Transverse colon (tissue), 4 donors: ENCODE data around the gene MAPK12. TPM values are rescaled to one million over a fixed set of nuclear protein-coding genes. Genes with fewer than 3 reads are reported as not detected.

Experiments used
- DNase-seq: peaks from one replicate; pipeline ENCODE4 v3.0.0-alpha.2; 2019
- H3K27ac ChIP-seq, 4 donors: fragments of 200-600 bp; sonication (generic); 2 replicates each; pipeline ENCODE4 v1.5.1; 2016 to 2018; ENCODE audit warnings: inconsistent platforms in 4 of 4
- H3K27me3 ChIP-seq: fragments of 200-600 bp; sonication (generic); 2 replicates; pipeline ENCODE4 v1.5.1; 2017; ENCODE audit warnings: inconsistent platforms
- H3K36me3 ChIP-seq, 4 donors: fragments of 200-600 bp; sonication (generic); 2 replicates each; pipeline ENCODE4 v1.5.1; 2017 to 2019; ENCODE audit warnings: inconsistent platforms in 4 of 4
- H3K4me1 ChIP-seq, 4 donors: fragments of 200-600 bp; sonication (generic); 2 replicates each; pipeline ENCODE4 v1.5.1; 2017 to 2020; ENCODE audit warnings: inconsistent platforms in 4 of 4
- H3K4me3 ChIP-seq, 4 donors: fragments of 200-600 bp; sonication (generic); 1 replicate in 1 of 4; 2 replicates in 3 of 4; pipeline versions ENCODE4 v1.5.1 to v1.6.1; 2017 to 2019; ENCODE audit warnings: inconsistent platforms in 4 of 4
- H3K9me3 ChIP-seq, 2 donors: fragments of 200-600 bp; sonication (generic); 2 replicates each; pipeline ENCODE4 v1.5.1; 2017 to 2019; ENCODE audit warnings: inconsistent platforms in 2 of 2
- CTCF ChIP-seq, 5 experiments: fragments of 200-600 bp in 3 of 5; fragments of 450-650 bp in 2 of 5; sonication (generic) in 3 of 5; IDR thresholded peaks; 1 replicate in 2 of 5; 2 replicates in 3 of 5; pipeline ENCODE4 v1.5.1; 2016 to 2017; ENCODE audit warnings: antibody characterized with exemption in 5 of 5, inconsistent platforms in 3 of 5, mild to moderate bottlenecking in 2 of 5, moderate library complexity in 1 of 5
- EP300 ChIP-seq: sonication (generic); formaldehyde crosslinking; IDR thresholded peaks from one replicate; pipeline ENCODE4 v1.6.1; 2017; ENCODE audit warnings: antibody characterized with exemption, low read depth
- POLR2A ChIP-seq: fragments of 450-650 bp; IDR thresholded peaks from one replicate; pipeline ENCODE4 v1.6.1; 2016; ENCODE audit warnings: antibody characterized with exemption, mild to moderate bottlenecking, moderate library complexity
- POLR2AphosphoS5 ChIP-seq, 3 donors: sonication (generic); formaldehyde crosslinking; IDR thresholded peaks; one replicate each; pipeline ENCODE4 v1.6.1; 2016; ENCODE audit warnings: antibody characterized with exemption in 3 of 3
- WGBS, 2 donors: methylation state at CpG; one replicate each; pipeline ENCODE4 v1.1.5; 2018; ENCODE audit warnings: low coverage in 1 of 2; 5-methylcytosine and 5-hydroxymethylcytosine counted together
- in situ Hi-C, 4 donors: fragments of 200-750 bp; cut with MboI; loops; one replicate each; pipeline versions ENCODE4 v1.15.0 to v1.15.1; 2017; ENCODE audit warnings: low sequenced_read_pairs in 3 of 4, low pct_ligation_motif_present in 1 of 4, low pct_unique_long_range_greater_than_20kb in 1 of 4
- intact Hi-C: fragments of 100-400 bp; cut with DNase I; formaldehyde crosslinking; loops from one replicate; pipeline ENCODE4 v1.15.1; 2023; ENCODE audit warnings: low total_unique reads
- total RNA-seq, 4 donors: library from RNA; depleted of rRNA; stranded (reverse); fragments of >200 nt; gene quantifications; one replicate each; pipeline ENCODE4 v1.1.0, GENCODE V29; 2016

Gene MAPK12
- total RNA-seq, 4 donors from 2014 or later, result 1.1 to 9.4 (median 3.3) TPM

- DNase-seq, result no peak
- intact Hi-C loops (no loop called here), in situ Hi-C loops (loop anchor here in 1 of 4 donors (10.0 kb wide), 1 partner anchor 228 kb away; no protein-coding TSS in a partner anchor)
- peaks cover 21 to 54% (median 48%) of the 10 kb centered on the region in 4 donors for H3K4me1 ChIP-seq
- no peak overlapping the region for H3K27ac ChIP-seq
- H3K27me3 ChIP-seq, result peaks cover 71% of the 10 kb centered on the region
- TF ChIP-seq POLR2AphosphoS5 (IDR thresholded peaks at IDR 0.05), result no peak
- no peak for TF ChIP-seq CTCF (IDR thresholded peaks at IDR 0.05)
- TF ChIP-seq EP300, result no peak
- TF ChIP-seq POLR2A, result no peak
- 85% methylated on average over 36 of the region's 37 CpGs; no CpG with 5 or more reads in 1 of the 2 donors for WGBS, 2 donors
- no peaks in the 10 kb centered on the region for H3K36me3 ChIP-seq
- peak overlapping the region in 1 of 4 donors; percentile 37 for H3K4me3 ChIP-seq
- H3K9me3 ChIP-seq, result no peaks in the 10 kb centered on the region
Measured at GRCh38 chr22:50266994-50267393, 5.5 kb upstream of the MAPK12 start.

- in situ Hi-C loops, result loop anchor here in 1 of 4 donors (10.0 kb wide), 1 partner anchor 230 kb away; no protein-coding TSS in a partner anchor
- intact Hi-C loops, result no loop called here
- Histone ChIP-seq H3K9me3 (no peaks in the 10 kb centered on the region), H3K27me3 (peaks cover 72% of the 10 kb centered on the region), H3K36me3 (no peaks in the 10 kb centered on the region), H3K4me3 (no peak overlapping the region), H3K4me1 (peaks cover 5 to 50% (median 40%) of the 10 kb centered on the region in 4 donors), H3K27ac (no peak overlapping the region)
- WGBS, 2 donors, result 29 to 79% methylated on average over 2 to 14 of the region's 15 CpGs
- no peak for TF ChIP-seq EP300
- TF ChIP-seq POLR2A, result no peak
- TF ChIP-seq POLR2AphosphoS5 (IDR thresholded peaks at IDR 0.05), result no peak
- TF ChIP-seq CTCF (IDR thresholded peaks at IDR 0.05), result no peak
- DNase-seq, result no peak
Measured at GRCh38 chr22:50264946-50265669, 3.6 kb upstream of the MAPK12 start.

- WGBS, 2 donors, result 76% methylated on average over 12 of the region's 15 CpGs; no CpG with 5 or more reads in 1 of the 2 donors
- peaks cover 0 to 42% (median 32%) of the 10 kb centered on the region in 4 donors for H3K4me1 ChIP-seq
- TF ChIP-seq POLR2AphosphoS5 (IDR thresholded peaks at IDR 0.05) (no peak), POLR2A (no peak), EP300 (no peak), CTCF (IDR thresholded peaks at IDR 0.05) (no peak)
- H3K27me3 ChIP-seq, result peaks cover 73% of the 10 kb centered on the region
- H3K36me3 ChIP-seq, result no peaks in the 10 kb centered on the region
- intact Hi-C loops (no loop called here), in situ Hi-C loops (loop anchor here in 1 of 4 donors (10.0 kb wide), 1 partner anchor 231 kb away; no protein-coding TSS in a partner anchor)
- no peaks in the 10 kb centered on the region for H3K9me3 ChIP-seq
- H3K4me3 ChIP-seq, result no peak overlapping the region
- no peak overlapping the region for H3K27ac ChIP-seq
- DNase-seq, result no peak
Measured at GRCh38 chr22:50264104-50264745, 2.7 kb upstream of the MAPK12 start.

GRCh38 chr22:50262973-50263617 lies 1.6 kb upstream of the MAPK12 start:
- Histone ChIP-seq H3K27me3 (peaks cover 72% of the 10 kb centered on the region), H3K36me3 (no peaks in the 10 kb centered on the region), H3K27ac (no peak overlapping the region), H3K4me3 (no peak overlapping the region), H3K9me3 (no peaks in the 10 kb centered on the region), H3K4me1 (peaks cover 0 to 30% (median 22%) of the 10 kb centered on the region in 4 donors)
- TF ChIP-seq EP300, result no peak
- no peak for TF ChIP-seq CTCF (IDR thresholded peaks at IDR 0.05)
- TF ChIP-seq POLR2AphosphoS5 (IDR thresholded peaks at IDR 0.05), result no peak
- TF ChIP-seq POLR2A, result no peak
- intact Hi-C loops (no loop called here), in situ Hi-C loops (loop anchor here in 1 of 4 donors (10.0 kb wide), 1 partner anchor 232 kb away; no protein-coding TSS in a partner anchor)
- 52% methylated on average over 9 of the region's 9 CpGs; no CpG with 5 or more reads in 1 of the 2 donors for WGBS, 2 donors
- DNase-seq, result no peak
